Measurements from ENCODE around the gene PPP5C. TPM values are rescaled to one million over a fixed set of nuclear protein-coding genes. Genes with fewer than 3 reads are reported as not detected.
"Not testable (repeated sequence)": the region's sequence is repeated elsewhere in the genome, so short reads cannot be mapped to it uniquely, and the experiment has no call there.

Gene PPP5C
- total and polyA plus RNA-seq, 9 of the 15 experiments (the other 6 are each of a cell fraction or from before 2014, with no cell fraction given) = 1.9 to 166 (median 108) TPM

GRCh38 chr19:46394402-46394797 lies 47.5 kb downstream of the PPP5C start (continued):
- TF ChIP-seq DACH1 (IDR thresholded peaks at IDR 0.05; ENCODE audit: partially characterized antibody) (peak; percentile 6), KDM1A (IDR thresholded peaks at IDR 0.05) (peak; percentile 62 to 84; a peak in 3 of 4 replicates)

GRCh38 chr19:46397801-46398479 lies 51.1 kb downstream of the PPP5C start:
- WGBS (ENCODE audit: insufficient coverage, low coverage, missing lambda C conversion rate) = 16% methylated on average over 14 of the region's 14 CpGs
- H3K4me2 ChIP-seq (ENCODE audit: insufficient read depth, low read length); ATAC-seq; H3K9ac ChIP-seq (ENCODE audit: insufficient read depth in 1 of 2, low read depth in 2 of 2, low read length in 2 of 2); H3K9me1 ChIP-seq (ENCODE audit: control insufficient read depth, insufficient read depth, low read length); intact Hi-C loops (cut with micrococcal nuclease); BruUV-seq (replicated peaks); H3K79me2 ChIP-seq (ENCODE audit: control insufficient read depth, insufficient read depth, low read length); H3K9me3 ChIP-seq (replicated peaks; ENCODE audit: control insufficient read depth, insufficient read depth, low read depth, low read length); H3K27ac ChIP-seq (ENCODE audit: extremely low read depth, low read depth, low read length); H3K36me3 ChIP-seq (ENCODE audit: control insufficient read depth, insufficient read depth, low read length); FAIRE-seq; H3K4me1 ChIP-seq (replicated peaks in 1 of 2; ENCODE audit: control insufficient read depth in 2 of 2, insufficient read depth in 2 of 2, low read length in 2 of 2); H4K20me1 ChIP-seq (replicated peaks; ENCODE audit: control insufficient read depth, insufficient read depth, low read length); H3K27me3 ChIP-seq (ENCODE audit: control insufficient read depth in 2 of 2, insufficient read depth in 2 of 2, low read length in 2 of 2); DNase-seq (ENCODE audit: extremely low read depth in 1 of 4, low spot score in 3 of 4); H2AFZ ChIP-seq (ENCODE audit: low read depth, low read length); H3K4me3 ChIP-seq: not testable (repeated sequence)
- CTCF ChIA-PET (ENCODE audit: low intra/inter-chr PET ratio) = interaction anchor here (1.2 to 13.2 kb wide), 3 partner anchors 90 to 145 kb away, joined by 4 to 325 read pairs (median 115); no protein-coding TSS in a partner anchor
- POLR2A ChIA-PET = interaction anchor here (0.7 kb wide), 1 partner anchor 107 kb away, joined by 3 read pairs; no protein-coding TSS in a partner anchor
- in situ Hi-C loops (cut with MboI) = loop anchor here (5.0 kb wide), 1 partner anchor 89 kb away; no protein-coding TSS in a partner anchor

GRCh38 chr19:46402725-46403124 lies 55.8 kb downstream of the PPP5C start:
- no peaks in the 10 kb centered on the region for H3K9me3 ChIP-seq (replicated peaks; ENCODE audit: control insufficient read depth, insufficient read depth, low read depth, low read length)
- 63% methylated on average over 9 of the region's 11 CpGs for WGBS (ENCODE audit: insufficient coverage, low coverage, missing lambda C conversion rate)
- ChIA-PET POLR2A (interaction anchor here (1.6 kb wide), 1 partner anchor 17 kb away, joined by 3 read pairs; no protein-coding TSS in a partner anchor), CTCF (ENCODE audit: low intra/inter-chr PET ratio) (interaction anchor here (0.6 to 13.2 kb wide), 5 partner anchors 29 to 1160 kb away, joined by 3 to 325 read pairs (median 5); no protein-coding TSS in a partner anchor)
- H3K4me1 ChIP-seq (replicated peaks in 1 of 2; ENCODE audit: control insufficient read depth in 2 of 2, insufficient read depth in 2 of 2, low read length in 2 of 2) = peaks cover 16 to 23% of the 10 kb centered on the region in 2 experiments
- H3K4me2 ChIP-seq (ENCODE audit: insufficient read depth, low read length) = no peak overlapping the region; the same call in 1 of the 2 replicates
- H3K27me3 ChIP-seq (ENCODE audit: control insufficient read depth in 2 of 2, insufficient read depth in 2 of 2, low read length in 2 of 2) = 0 out of 5 replicates have a peak, but pooled peaks cover 2 to 6% of the 10 kb centered on the region in 2 experiments
- no peak overlapping the region for H3K27ac ChIP-seq (ENCODE audit: extremely low read depth, low read depth, low read length)
- no peak for ATAC-seq
- no peaks in the 10 kb centered on the region for H3K79me2 ChIP-seq (ENCODE audit: control insufficient read depth, insufficient read depth, low read length)
- in situ Hi-C loops (cut with MboI) = no loop called here
- no peaks in the 10 kb centered on the region for H3K9me1 ChIP-seq (ENCODE audit: control insufficient read depth, insufficient read depth, low read length)
- H3K36me3 ChIP-seq (ENCODE audit: control insufficient read depth, insufficient read depth, low read length) = no peaks in the 10 kb centered on the region
- no peak overlapping the region for H3K4me3 ChIP-seq
- H4K20me1 ChIP-seq (replicated peaks; ENCODE audit: control insufficient read depth, insufficient read depth, low read length) = no peaks in the 10 kb centered on the region
- no peak overlapping the region for H2AFZ ChIP-seq (ENCODE audit: low read depth, low read length)
- H3K9ac ChIP-seq (ENCODE audit: insufficient read depth in 1 of 2, low read depth in 2 of 2, low read length in 2 of 2) = no peak overlapping the region
- TF ChIP-seq ZNF24 (IDR thresholded peaks at IDR 0.05) (no peak), RBM25 (IDR thresholded peaks at IDR 0.05; ENCODE audit: low read depth, low read length, severe bottlenecking) (peak; percentile 46), PML (IDR thresholded peaks at IDR 0.05; ENCODE audit: low read length) (no peak), ZNF23 (CRISPR knock-in tag; IDR thresholded peaks at IDR 0.05) (no peak), ADNP (tag; IDR thresholded peaks at IDR 0.05) (peak; percentile 28; the same call in 1 of the 2 replicates), SMARCA5 (IDR thresholded peaks at IDR 0.05) (peak; percentile 77; the same call in 1 of the 2 replicates), KDM1A (IDR thresholded peaks at IDR 0.05) (peak; percentile 47 to 72; a peak in 3 of 4 replicates), BCOR (IDR thresholded peaks at IDR 0.05) (peak; percentile 74)
- no TSS peak for BruUV-seq (replicated peaks)
- no peak for FAIRE-seq
- no peak for DNase-seq (ENCODE audit: extremely low read depth in 1 of 4, low spot score in 3 of 4)
- intact Hi-C loops (cut with micrococcal nuclease) = loop anchor here (2.0 kb wide), 1 partner anchor 86 kb away; no protein-coding TSS in a partner anchor
